Neutrophil (primary cell): ENCODE data around the gene CCL15.

Experiments used
- H3K27ac ChIP-seq: fragments of 200-600 bp; sonication (generic); 2 replicates; pipeline ENCODE4 v1.5.1; 2016; ENCODE audit warnings: mild to moderate bottlenecking, moderate library complexity
- H3K27me3 ChIP-seq: fragments of 200-600 bp; sonication (generic); 2 replicates; pipeline ENCODE4 v1.6.0; 2016; ENCODE audit warnings: mild to moderate bottlenecking
- H3K36me3 ChIP-seq: fragments of 200-600 bp; sonication (generic); 2 replicates; pipeline ENCODE4 v1.5.1; 2017
- H3K4me1 ChIP-seq, 2 experiments: fragments of 200-600 bp in 1 of 2; sonication (generic) in 1 of 2; 1 replicate in 1 of 2; 2 replicates in 1 of 2; pipeline versions ENCODE4 v1.5.1 to v1.6.1; 2013 to 2016; ENCODE audit warnings: low read depth in 1 of 2, low read length in 1 of 2, mild to moderate bottlenecking in 1 of 2, moderate library complexity in 1 of 2; ENCODE audit not compliant: control insufficient read depth in 1 of 2, insufficient read depth in 1 of 2
- H3K4me3 ChIP-seq, 2 experiments: fragments of 200-600 bp in 1 of 2; sonication (generic) in 1 of 2; 1 replicate in 1 of 2; 2 replicates in 1 of 2; pipeline ENCODE4 v1.5.1; 2013 to 2016; ENCODE audit warnings: low read depth in 1 of 2, low read length in 1 of 2, mild to moderate bottlenecking in 1 of 2, moderate library complexity in 1 of 2
- H3K9me3 ChIP-seq: fragments of 200-600 bp; sonication (generic); 2 replicates; pipeline ENCODE4 v1.5.1; 2016
- TF ChIP-seq, protein P1 (sequence below): fragments of 200-600 bp; sonication (generic); IDR thresholded peaks from 2 replicates; pipeline ENCODE4 v1.5.1; 2016; ENCODE audit warnings: antibody characterized with exemption

The CCL15 gene, protein sequence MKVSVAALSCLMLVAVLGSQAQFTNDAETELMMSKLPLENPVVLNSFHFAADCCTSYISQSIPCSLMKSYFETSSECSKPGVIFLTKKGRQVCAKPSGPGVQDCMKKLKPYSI

DNA sequence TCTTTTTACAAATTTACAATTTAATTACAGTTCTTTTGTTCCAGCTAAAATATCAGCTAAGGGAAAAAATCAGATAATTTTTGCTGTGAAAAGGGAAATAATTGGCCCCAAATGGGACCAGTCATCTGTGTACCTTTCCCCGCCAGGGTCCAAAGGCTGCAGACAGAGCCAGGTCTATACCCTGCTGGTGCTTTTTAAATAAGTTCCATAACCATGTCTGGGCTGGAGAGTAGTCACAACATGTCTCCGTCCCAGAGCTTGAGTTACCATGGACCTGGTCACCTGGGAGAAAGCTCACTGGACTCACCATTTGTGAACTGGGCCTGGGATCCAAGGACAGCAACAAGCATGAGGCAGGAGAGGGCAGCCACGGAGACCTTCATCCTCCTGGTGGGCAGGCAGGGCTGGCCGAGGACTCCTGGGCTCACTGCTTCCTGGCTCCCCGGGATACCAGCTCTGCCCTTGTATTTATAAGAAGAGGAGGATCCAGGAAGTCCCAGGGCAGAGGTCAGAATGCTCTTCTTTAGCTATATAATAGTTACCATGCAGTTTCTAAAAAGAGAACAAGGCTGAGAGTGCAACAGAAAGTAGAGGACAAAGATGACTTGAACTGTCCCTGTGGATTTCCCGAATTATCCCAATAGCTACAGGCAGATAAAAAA lies at the start of gene CCL15:
TSS of gene CCL15 (minus strand) at position 444 of the 662 bp plus-strand sequence. CDS start at position 383, 61 bp downstream.
- H3K27me3 ChIP-seq, result no peaks in the 10 kb centered on the region

DNA sequence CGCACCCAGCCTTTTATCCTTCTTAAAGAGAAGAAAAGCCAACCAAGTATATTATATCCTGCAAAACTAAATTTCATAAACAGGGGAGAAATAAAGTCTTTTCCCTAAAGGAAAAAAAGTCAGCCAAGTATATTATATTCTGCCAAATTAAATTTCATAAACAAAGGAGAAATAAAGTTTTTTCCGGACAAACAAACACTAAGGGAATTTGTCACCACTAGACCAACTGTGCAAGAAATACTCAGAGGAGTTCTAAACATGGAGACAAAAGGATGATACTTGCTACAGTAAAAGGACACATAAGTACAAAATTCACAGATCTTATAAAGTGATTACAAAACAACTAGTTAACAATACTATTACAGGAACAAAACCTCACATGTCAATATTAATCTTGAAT lies 48.3 kb upstream of the CCL15 start:
- no peak overlapping the region for H3K4me3 ChIP-seq
- H3K4me1 ChIP-seq, result no peaks in the 10 kb centered on the region
- no peaks in the 10 kb centered on the region for H3K9me3 ChIP-seq
- H3K27ac ChIP-seq, result no peak overlapping the region
- TF ChIP-seq, protein P1, sequence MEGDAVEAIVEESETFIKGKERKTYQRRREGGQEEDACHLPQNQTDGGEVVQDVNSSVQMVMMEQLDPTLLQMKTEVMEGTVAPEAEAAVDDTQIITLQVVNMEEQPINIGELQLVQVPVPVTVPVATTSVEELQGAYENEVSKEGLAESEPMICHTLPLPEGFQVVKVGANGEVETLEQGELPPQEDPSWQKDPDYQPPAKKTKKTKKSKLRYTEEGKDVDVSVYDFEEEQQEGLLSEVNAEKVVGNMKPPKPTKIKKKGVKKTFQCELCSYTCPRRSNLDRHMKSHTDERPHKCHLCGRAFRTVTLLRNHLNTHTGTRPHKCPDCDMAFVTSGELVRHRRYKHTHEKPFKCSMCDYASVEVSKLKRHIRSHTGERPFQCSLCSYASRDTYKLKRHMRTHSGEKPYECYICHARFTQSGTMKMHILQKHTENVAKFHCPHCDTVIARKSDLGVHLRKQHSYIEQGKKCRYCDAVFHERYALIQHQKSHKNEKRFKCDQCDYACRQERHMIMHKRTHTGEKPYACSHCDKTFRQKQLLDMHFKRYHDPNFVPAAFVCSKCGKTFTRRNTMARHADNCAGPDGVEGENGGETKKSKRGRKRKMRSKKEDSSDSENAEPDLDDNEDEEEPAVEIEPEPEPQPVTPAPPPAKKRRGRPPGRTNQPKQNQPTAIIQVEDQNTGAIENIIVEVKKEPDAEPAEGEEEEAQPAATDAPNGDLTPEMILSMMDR, result no peak
- H3K36me3 ChIP-seq, result no peaks in the 10 kb centered on the region
- H3K27me3 ChIP-seq, result no peaks in the 10 kb centered on the region

More for the DNA sequence above, at the start of gene CCL15:
- TF ChIP-seq, protein P1, result no peak
- no peak within 1 kb of the TSS for H3K27ac ChIP-seq
- H3K4me3 ChIP-seq, result no peak within 1 kb of the TSS
- no peaks in the 10 kb centered on the region for H3K36me3 ChIP-seq
- H3K4me1 ChIP-seq, result no peaks in the 10 kb centered on the region
- no peaks in the 10 kb centered on the region for H3K9me3 ChIP-seq

DNA sequence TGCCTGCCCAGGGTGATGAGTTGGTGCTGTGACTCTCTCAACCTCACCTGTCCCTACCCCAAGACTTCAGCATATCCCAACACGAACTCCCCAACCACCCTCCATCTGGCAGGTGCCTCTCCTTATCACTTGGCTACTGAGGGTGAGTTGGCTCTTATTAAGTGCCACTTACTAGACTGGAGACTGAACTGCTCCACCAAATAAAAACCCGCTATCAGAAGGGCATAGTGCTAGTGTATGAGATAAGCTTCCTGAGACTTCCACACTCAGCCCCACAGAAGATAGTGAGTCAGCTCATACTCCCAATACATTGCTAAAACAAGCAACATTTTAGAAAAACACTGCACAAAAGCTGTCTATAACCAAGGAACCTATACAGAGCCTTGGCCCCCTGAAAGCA lies 46.7 kb upstream of the CCL15 start:
- no peaks in the 10 kb centered on the region for H3K9me3 ChIP-seq
- no peaks in the 10 kb centered on the region for H3K27me3 ChIP-seq
- no peak overlapping the region for H3K4me3 ChIP-seq
- no peak overlapping the region for H3K27ac ChIP-seq
- TF ChIP-seq, protein P1, result no peak
- H3K4me1 ChIP-seq, result no peaks in the 10 kb centered on the region
- H3K36me3 ChIP-seq, result no peaks in the 10 kb centered on the region

DNA sequence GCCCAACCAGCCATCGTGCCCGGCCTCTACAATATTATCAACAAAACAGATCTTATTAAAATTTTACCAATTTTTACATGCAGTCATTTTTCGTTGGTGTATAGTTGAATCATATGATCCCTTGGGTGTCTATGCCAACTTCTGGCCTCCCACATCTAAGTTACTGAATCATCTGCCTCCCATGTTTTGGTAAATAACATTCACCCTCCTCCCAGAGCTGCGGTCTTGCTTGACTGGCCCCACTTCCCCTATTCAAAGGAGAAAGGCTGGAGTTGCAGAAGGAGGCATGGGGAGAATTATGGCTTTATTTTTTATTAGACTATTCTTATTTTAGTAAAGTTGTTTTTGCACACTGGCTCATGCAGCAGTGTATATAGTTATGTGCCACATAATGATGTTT lies 34.9 kb upstream of the CCL15 start:
- no peaks in the 10 kb centered on the region for H3K36me3 ChIP-seq
- H3K4me3 ChIP-seq, result no peak overlapping the region
- no peaks in the 10 kb centered on the region for H3K9me3 ChIP-seq
- TF ChIP-seq, protein P1, result no peak
- H3K27ac ChIP-seq, result no peak overlapping the region
- no peaks in the 10 kb centered on the region for H3K27me3 ChIP-seq
- H3K4me1 ChIP-seq, result no peaks in the 10 kb centered on the region

DNA sequence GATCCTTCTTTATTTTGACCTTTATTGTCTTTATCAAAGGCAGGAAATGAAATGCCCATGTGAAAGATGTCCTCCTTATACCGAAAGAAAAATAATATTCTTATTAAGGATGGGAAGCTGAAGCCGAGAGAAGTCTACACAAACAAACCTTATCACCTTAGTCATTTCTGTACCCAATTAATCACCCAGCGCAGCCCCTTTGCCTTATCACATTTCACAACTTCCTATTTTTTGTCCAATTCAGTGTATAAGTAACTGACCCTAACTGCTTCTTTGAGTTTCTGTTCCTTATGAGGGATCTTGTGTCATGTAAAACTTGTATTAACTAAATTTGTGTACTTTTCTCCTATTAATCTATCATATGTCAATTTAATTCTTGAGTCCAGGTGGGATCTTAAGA lies 32.8 kb upstream of the CCL15 start:
- no peaks in the 10 kb centered on the region for H3K4me1 ChIP-seq
- H3K27me3 ChIP-seq, result no peaks in the 10 kb centered on the region
- H3K9me3 ChIP-seq, result no peaks in the 10 kb centered on the region
- no peak overlapping the region for H3K27ac ChIP-seq
- H3K36me3 ChIP-seq, result no peaks in the 10 kb centered on the region
- no peak overlapping the region for H3K4me3 ChIP-seq
- TF ChIP-seq, protein P1, result no peak
